Activated naive CD4-positive, alpha-beta T cell treated with anti-CD3 and anti-CD28 coated beads, Interleukin-2, amount 10 ng/mL, durations not matched to agents 5 hours and 36 hours (primary cell): ENCODE data around the gene ZSCAN5A. TPM values are rescaled to one million over a fixed set of nuclear protein-coding genes. Genes with fewer than 3 reads are reported as not detected.

Experiments used
- total RNA-seq, 2 experiments: library from RNA; stranded (reverse); gene quantifications; one replicate each; pipeline ENCODE4 v1.2.3, GENCODE V29; 2021

ZSCAN5A gene
- total RNA-seq, result 1 to 10 TPM; 7.1 to 8.6 TPM

GRCh38 chr19:56314381-56315076 is at the start of gene ZSCAN5A:
TSS of gene ZSCAN5A (minus strand) at chr19:56314839. CDS start at chr19:56225046, 89,793 bp downstream.

DNA sequence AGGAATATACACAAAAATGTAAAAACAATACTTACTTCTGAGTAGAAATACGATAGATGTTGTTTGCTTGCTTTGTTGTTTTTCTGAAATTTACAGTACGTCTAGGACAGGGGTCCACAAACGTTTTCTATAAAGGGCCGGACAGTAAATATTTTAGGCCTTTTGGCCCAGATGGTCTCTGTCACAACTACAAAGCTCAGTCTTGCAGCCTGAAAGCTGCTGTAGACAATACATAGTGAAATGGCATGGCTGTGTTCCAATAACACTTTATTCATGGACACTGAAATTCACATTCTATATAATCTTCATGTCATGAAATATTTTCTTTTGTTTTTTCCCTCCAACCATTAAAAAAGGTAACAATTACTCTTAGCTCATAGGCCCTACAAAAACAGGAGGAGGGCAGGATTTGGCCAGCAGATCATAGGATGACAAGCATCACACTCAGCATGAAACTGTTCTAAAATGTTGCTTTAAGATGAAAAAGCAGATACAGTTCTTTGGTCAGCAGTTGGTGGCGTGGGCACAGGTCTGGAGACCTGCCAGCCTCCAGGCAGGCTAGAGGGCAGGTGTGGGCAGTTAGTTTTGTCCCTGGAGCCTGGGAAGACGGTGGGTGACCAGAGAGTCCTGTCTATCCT is 42.4 kb downstream of the ZSCAN5A start, which contains the start of gene EDDM13:
Gene EDDM13, plus strand, starts transcription at position 588 of the 638 bp plus-strand sequence. CDS start 87 bp downstream, outside the sequence.

GRCh38 chr19:56201973-56202372 is 112.7 kb downstream of the ZSCAN5A start, which contains the start of gene ZSCAN5C:
TSS of gene ZSCAN5C (plus strand) at chr19:56202273. CDS start at chr19:56205914, 3,641 bp downstream.

DNA sequence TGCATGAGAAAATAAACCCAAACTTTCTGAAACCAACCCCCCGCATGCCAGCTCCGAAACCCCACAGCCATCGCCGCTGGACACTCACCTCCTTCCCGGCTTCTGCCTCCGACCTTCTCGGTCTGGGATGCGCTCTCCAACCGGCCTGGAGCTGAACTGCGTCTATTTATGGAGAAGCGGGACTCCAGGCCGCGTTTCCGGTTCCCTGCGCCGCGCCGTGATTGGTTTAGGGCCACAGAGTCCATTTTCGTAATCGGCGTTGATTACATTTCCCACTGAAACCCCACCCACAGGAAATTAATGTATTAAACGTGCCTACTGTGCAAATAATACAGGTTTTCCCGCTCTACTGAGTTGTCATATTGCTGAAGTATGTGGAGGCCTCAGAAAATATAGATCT is 117.0 kb downstream of the ZSCAN5A start, which contains the start of gene ZSCAN5B:
Gene ZSCAN5B, minus strand, starts transcription at position 138 of the 400 bp plus-strand sequence. CDS start 4,731 bp downstream, outside the sequence.

DNA sequence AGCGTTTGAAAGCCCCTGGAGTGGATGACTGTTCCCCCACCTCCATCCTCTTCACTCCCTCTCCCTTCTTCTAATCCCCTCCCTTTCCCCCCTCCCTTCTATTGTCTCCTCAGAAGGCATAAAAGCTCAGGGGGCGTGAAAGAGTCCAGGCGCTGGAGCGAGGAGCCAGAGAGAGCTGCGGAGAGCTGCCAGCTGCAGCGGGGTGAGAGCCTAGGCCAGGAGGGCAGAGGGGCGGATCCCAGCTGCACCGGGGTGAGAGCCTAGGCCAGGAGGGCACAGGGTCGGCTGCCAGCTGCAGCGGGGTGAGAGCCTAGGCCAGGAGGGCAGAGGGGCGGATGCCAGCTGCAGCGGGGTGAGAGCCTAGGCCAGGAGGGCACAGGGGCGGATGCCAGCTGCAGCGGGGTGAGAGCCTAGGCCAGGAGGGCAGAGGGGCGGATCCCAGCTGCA is 138.8 kb downstream of the ZSCAN5A start, which contains the start of gene GALP:
Gene GALP, plus strand, starts transcription at position 148 of the 447 bp plus-strand sequence. CDS start 1,101 bp downstream, outside the sequence.

Other genes starting within 250 kb of the ZSCAN5A start
- 10 to 100 TPM; 33.3 to 33.5 TPM for gene ZNF787, start 193.5 kb downstream of the ZSCAN5A start, total RNA-seq
- gene ZNF444, start 173.6 kb downstream of the ZSCAN5A start, total RNA-seq, result 10 to 100 TPM; 34.1 to 35.5 TPM
- gene GALP, start 138.8 kb downstream of the ZSCAN5A start, total RNA-seq, result not detected
- not detected for gene ZSCAN5B, start 117.1 kb downstream of the ZSCAN5A start, total RNA-seq
- gene ZSCAN5C, start 112.6 kb downstream of the ZSCAN5A start, total RNA-seq, result not detected
- gene EDDM13, start 42.1 kb downstream of the ZSCAN5A start, total RNA-seq, result 1 to 10 TPM; 1.9 to 2.5 TPM
- 1 to 10 TPM; 3.7 to 4.3 TPM for gene ZNF582, start 78.7 kb upstream of the ZSCAN5A start, total RNA-seq
- gene ZNF583, start 89.5 kb upstream of the ZSCAN5A start, total RNA-seq, result 1 to 10 TPM; 6.2 to 6.7 TPM
- under 1 TPM; 0.24 to 0.45 TPM for gene ZNF667, start 162.5 kb upstream of the ZSCAN5A start, total RNA-seq
- gene ZNF471, start 193.0 kb upstream of the ZSCAN5A start, total RNA-seq, result under 1 TPM; 0.23 to 0.43 TPM
- gene ZFP28, start 224.1 kb upstream of the ZSCAN5A start, total RNA-seq, result 1 to 10 TPM; 2.2 to 3.0 TPM